SK-N-SH (cell line): Measurements from ENCODE around the gene SDSL. TPM values are rescaled to one million over a fixed set of nuclear protein-coding genes. Genes with fewer than 3 reads are reported as not detected.

Experiments used
- CTCF ChIA-PET: fragments of 300-600, 350-600 bp; formaldehyde crosslinking; extraction: SDS; loops from one replicate; lab custom pipeline; 2021; lab: Yijun Ruan, JAX
- POLR2A ChIA-PET: fragments of 350-600 bp; sonication (Branson Sonifier 250); formaldehyde crosslinking; extraction: SDS; loops from one replicate; lab custom pipeline; 2020; ENCODE audit warnings: antibody characterized with exemption, inconsistent platforms; lab: Yijun Ruan, JAX
- DNase-seq: peaks from one replicate; pipeline ENCODE4 v3.0.0; 2012
- H2AFZ ChIP-seq: fragments of 200-600 bp; sonication (generic); 2 replicates; pipeline ENCODE4 v1.8.1; 2016; ENCODE audit warnings: antibody characterized with exemption, mild to moderate bottlenecking, low read depth
- H3F3A ChIP-seq: fragments of 200-600 bp; sonication (generic); replicated peaks from 2 replicates; pipeline ENCODE3; 2016; ENCODE audit warnings: antibody characterized with exemption, mild to moderate bottlenecking; ENCODE audit not compliant: insufficient read depth
- H3K27ac ChIP-seq, 2 experiments: fragments of 200-500 bp in 1 of 2; fragments of 200-600 bp in 1 of 2; sonication (Bioruptor generic) in 1 of 2; sonication (generic), shearing (Covaris generic) in 1 of 2; 2 replicates each; pipeline versions ENCODE4 v1.5.1 to v1.6.1; 2014 to 2016; ENCODE audit warnings: low read depth in 2 of 2, inconsistent platforms in 1 of 2, low read length in 1 of 2, mild to moderate bottlenecking in 1 of 2, mixed read lengths in 1 of 2
- H3K27me3 ChIP-seq: fragments of 200-600 bp; sonication (generic), shearing (Covaris generic); 2 replicates; pipeline ENCODE4 v1.6.1; 2016; ENCODE audit warnings: mixed run types; ENCODE audit not compliant: insufficient read depth
- H3K36me3 ChIP-seq, 2 experiments: fragments of 200-500 bp in 1 of 2; fragments of 200-600 bp in 1 of 2; sonication (Bioruptor generic) in 1 of 2; sonication (generic) in 1 of 2; replicated peaks in 1 of 2; 2 replicates each; pipeline versions ENCODE3 to v1.5.1; 2014 to 2016; ENCODE audit warnings: low read length in 1 of 2, mild to moderate bottlenecking in 1 of 2; ENCODE audit not compliant: insufficient read depth in 2 of 2, control insufficient read depth in 1 of 2
- H3K4me1 ChIP-seq, 2 experiments: fragments of 200-500 bp in 1 of 2; fragments of 200-600 bp in 1 of 2; sonication (Bioruptor generic) in 1 of 2; sonication (generic), shearing (Covaris generic) in 1 of 2; 2 replicates each; pipeline versions ENCODE4 v1.5.1 to v1.6.1; 2014 to 2016; ENCODE audit warnings: low read depth in 1 of 2, low read length in 1 of 2, mixed run types in 1 of 2; ENCODE audit not compliant: insufficient read depth in 2 of 2, control insufficient read depth in 1 of 2
- H3K4me2 ChIP-seq: fragments of 200-600 bp; sonication (generic), shearing (Covaris generic); 2 replicates; pipeline ENCODE4 v1.6.1; 2017; ENCODE audit warnings: mixed run types
- H3K4me3 ChIP-seq, 2 experiments: fragments of 200-500 bp in 1 of 2; fragments of 200-600 bp in 1 of 2; sonication (Bioruptor generic) in 1 of 2; sonication (generic), shearing (Covaris generic) in 1 of 2; 2 replicates each; pipeline versions ENCODE4 v1.5.1 to v1.8.1; 2014 to 2016; ENCODE audit warnings: low read depth in 2 of 2, inconsistent platforms in 1 of 2, low read length in 1 of 2, mild to moderate bottlenecking in 1 of 2, mixed read lengths in 1 of 2, moderate library complexity in 1 of 2
- H3K79me2 ChIP-seq: fragments of 200-600 bp; sonication (generic); 2 replicates; pipeline ENCODE4 v1.8.1; 2017; ENCODE audit warnings: mild to moderate bottlenecking; ENCODE audit not compliant: insufficient read depth
- H3K9ac ChIP-seq: fragments of 200-600 bp; sonication (generic); 2 replicates; pipeline ENCODE4 v1.6.1; 2017; ENCODE audit warnings: mixed run types
- H3K9me2 ChIP-seq: fragments of 200-600 bp; sonication (generic); 2 replicates; pipeline ENCODE4 v1.6.1; 2017; ENCODE audit warnings: mixed run types
- H3K9me3 ChIP-seq: fragments of 200-600 bp; sonication (generic); 2 replicates; pipeline ENCODE4 v1.6.1; 2017; ENCODE audit warnings: mixed run types, mild to moderate bottlenecking, moderate library complexity
- H4K20me1 ChIP-seq: fragments of 200-600 bp; sonication (generic); 2 replicates; pipeline ENCODE4 v1.6.1; 2017; ENCODE audit warnings: mild to moderate bottlenecking, mixed run types; ENCODE audit not compliant: insufficient read depth
- CHD2 ChIP-seq: fragments of 150-350 bp; IDR thresholded peaks from 2 replicates; pipeline ENCODE4 v1.6.1; 2018; ENCODE audit warnings: low read length; ENCODE audit not compliant: partially characterized antibody
- ELF1 ChIP-seq: IDR thresholded peaks from 2 replicates; pipeline ENCODE4 v1.4.0; 2012
- EP300 ChIP-seq, 2 experiments: IDR thresholded peaks; 2 replicates each; pipeline versions ENCODE4 v1.4.0 to v1.6.1; 2012; ENCODE audit warnings: borderline replicate concordance in 1 of 2, low read depth in 1 of 2, low read length in 1 of 2
- EZH2phosphoT487 ChIP-seq: fragments of 200-600 bp; sonication (generic); IDR thresholded peaks from 2 replicates; pipeline ENCODE4 v1.6.1; 2017; ENCODE audit warnings: low read depth, mixed run types, mild to moderate bottlenecking, antibody characterized with exemption, moderate library complexity, borderline replicate concordance
- FOSL2 ChIP-seq: IDR thresholded peaks from 2 replicates; pipeline ENCODE4 v1.4.0; 2012; ENCODE audit warnings: low read depth, mild to moderate bottlenecking, moderate library complexity, borderline replicate concordance
- FOXM1 ChIP-seq: IDR thresholded peaks from 2 replicates; pipeline ENCODE4 v1.4.0; 2012; ENCODE audit warnings: low read depth, mild to moderate bottlenecking
- MEF2A ChIP-seq: IDR thresholded peaks from 2 replicates; pipeline ENCODE4 v1.4.0; 2012; ENCODE audit warnings: low read depth, borderline replicate concordance
- MXI1 ChIP-seq: IDR thresholded peaks from 2 replicates; pipeline ENCODE4 v1.6.1; 2012; ENCODE audit warnings: mild to moderate bottlenecking, low read depth, low read length, improper control_type of control experiment
- NFIC ChIP-seq: IDR thresholded peaks from 2 replicates; pipeline ENCODE4 v1.4.0; 2012; ENCODE audit warnings: borderline replicate concordance
- RAD21 ChIP-seq: IDR thresholded peaks from 2 replicates; pipeline ENCODE4 v1.6.1; 2012; ENCODE audit warnings: mild to moderate bottlenecking, low read length
- RFX5 ChIP-seq: IDR thresholded peaks from 2 replicates; pipeline ENCODE4 v1.6.1; 2012; ENCODE audit warnings: mild to moderate bottlenecking, improper control_type of control experiment, low read length
- RXRA ChIP-seq: IDR thresholded peaks from 2 replicates; pipeline ENCODE4 v1.4.0; 2012; ENCODE audit warnings: low read depth, mild to moderate bottlenecking, borderline replicate concordance
- SIN3A ChIP-seq: IDR thresholded peaks from 2 replicates; pipeline ENCODE4 v1.6.1; 2012; ENCODE audit warnings: low read depth, mild to moderate bottlenecking, low read length, moderate library complexity, borderline replicate concordance
- TCF12 ChIP-seq: IDR thresholded peaks from 2 replicates; pipeline ENCODE4 v1.4.0; 2012
- TEAD4 ChIP-seq: IDR thresholded peaks from 2 replicates; pipeline ENCODE4 v1.4.0; 2012; ENCODE audit warnings: mild to moderate bottlenecking, borderline replicate concordance; ENCODE audit not compliant: insufficient read depth
- YY1 ChIP-seq: IDR thresholded peaks from 2 replicates; pipeline ENCODE4 v1.4.0; 2012; ENCODE audit warnings: low read depth, mild to moderate bottlenecking
- ZBTB33 ChIP-seq: IDR thresholded peaks from 2 replicates; pipeline ENCODE4 v1.4.0; 2012; ENCODE audit warnings: low read depth, borderline replicate concordance
- WGBS: methylation state at CpG from one replicate; pipeline ENCODE4 v1.1.6; 2017; ENCODE audit warnings: low lambda C conversion rate; 5-methylcytosine and 5-hydroxymethylcytosine counted together
- polyA plus RNA-seq, 3 experiments: library from polyadenylated mRNA; depleted of rRNA; stranded (reverse); fragments of >200 nt; gene quantifications; 2 replicates each; pipeline ENCODE4 v1.2.3, GENCODE V29; 2012
- TF ChIP-seq, protein P1 (sequence below): fragments of 150-350 bp; IDR thresholded peaks from 2 replicates; pipeline ENCODE4 v1.6.1; 2016; ENCODE audit warnings: mild to moderate bottlenecking, low read depth, low read length
- TF ChIP-seq, protein P2 (sequence below): IDR thresholded peaks from 2 replicates; pipeline ENCODE4 v1.6.1; 2012; ENCODE audit warnings: mild to moderate bottlenecking, low read depth, low read length, moderate library complexity
- TF ChIP-seq, protein P3 (sequence below): fragments of 150-350 bp; IDR thresholded peaks from 2 replicates; pipeline ENCODE4 v1.6.1; 2017; ENCODE audit warnings: antibody characterized with exemption, low read length, low read depth, borderline replicate concordance

SDSL gene
- polyA plus RNA-seq, 1 of the 3 experiments (the other 2 are of a cell fraction): 33.7 TPM

- ChIA-PET CTCF (interaction anchor here (0.8 to 3.5 kb wide), 3 partner anchors 10 to 477 kb away, joined by 3 to 19 read pairs (median 3); no protein-coding TSS in a partner anchor), POLR2A (no interaction called here)
- no peaks in the 10 kb centered on the region for H3K9me3 ChIP-seq
- no peak for DNase-seq
- H3K4me1 ChIP-seq: no peaks in the 10 kb centered on the region
- no peak overlapping the region for H3K27ac ChIP-seq
- H3K9me2 ChIP-seq: no peaks in the 10 kb centered on the region
- H3K4me3 ChIP-seq: no peak overlapping the region
- WGBS: 85% methylated on average over 2 of the region's 5 CpGs
- H3F3A ChIP-seq: no peaks in the 10 kb centered on the region
- no peaks in the 10 kb centered on the region for H3K27me3 ChIP-seq
- no peaks in the 10 kb centered on the region for H4K20me1 ChIP-seq
- H3K9ac ChIP-seq: no peak overlapping the region
- H3K79me2 ChIP-seq: no peaks in the 10 kb centered on the region
- H3K4me2 ChIP-seq: no peak overlapping the region
- no peaks in the 10 kb centered on the region for H3K36me3 ChIP-seq
- no peak overlapping the region for H2AFZ ChIP-seq
- TF ChIP-seq MXI1: no peak
- TF ChIP-seq, protein P1, sequence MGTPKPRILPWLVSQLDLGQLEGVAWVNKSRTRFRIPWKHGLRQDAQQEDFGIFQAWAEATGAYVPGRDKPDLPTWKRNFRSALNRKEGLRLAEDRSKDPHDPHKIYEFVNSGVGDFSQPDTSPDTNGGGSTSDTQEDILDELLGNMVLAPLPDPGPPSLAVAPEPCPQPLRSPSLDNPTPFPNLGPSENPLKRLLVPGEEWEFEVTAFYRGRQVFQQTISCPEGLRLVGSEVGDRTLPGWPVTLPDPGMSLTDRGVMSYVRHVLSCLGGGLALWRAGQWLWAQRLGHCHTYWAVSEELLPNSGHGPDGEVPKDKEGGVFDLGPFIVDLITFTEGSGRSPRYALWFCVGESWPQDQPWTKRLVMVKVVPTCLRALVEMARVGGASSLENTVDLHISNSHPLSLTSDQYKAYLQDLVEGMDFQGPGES: no peak
- TF ChIP-seq EZH2phosphoT487: no peak
- no peak for TF ChIP-seq FOSL2
- TF ChIP-seq YY1: no peak
- TF ChIP-seq TCF12: no peak
- no peak for TF ChIP-seq RFX5
- no peak for TF ChIP-seq NFIC
- TF ChIP-seq RAD21: no peak
- no peak for TF ChIP-seq CHD2
- no peak for TF ChIP-seq ZBTB33
- TF ChIP-seq, protein P2, sequence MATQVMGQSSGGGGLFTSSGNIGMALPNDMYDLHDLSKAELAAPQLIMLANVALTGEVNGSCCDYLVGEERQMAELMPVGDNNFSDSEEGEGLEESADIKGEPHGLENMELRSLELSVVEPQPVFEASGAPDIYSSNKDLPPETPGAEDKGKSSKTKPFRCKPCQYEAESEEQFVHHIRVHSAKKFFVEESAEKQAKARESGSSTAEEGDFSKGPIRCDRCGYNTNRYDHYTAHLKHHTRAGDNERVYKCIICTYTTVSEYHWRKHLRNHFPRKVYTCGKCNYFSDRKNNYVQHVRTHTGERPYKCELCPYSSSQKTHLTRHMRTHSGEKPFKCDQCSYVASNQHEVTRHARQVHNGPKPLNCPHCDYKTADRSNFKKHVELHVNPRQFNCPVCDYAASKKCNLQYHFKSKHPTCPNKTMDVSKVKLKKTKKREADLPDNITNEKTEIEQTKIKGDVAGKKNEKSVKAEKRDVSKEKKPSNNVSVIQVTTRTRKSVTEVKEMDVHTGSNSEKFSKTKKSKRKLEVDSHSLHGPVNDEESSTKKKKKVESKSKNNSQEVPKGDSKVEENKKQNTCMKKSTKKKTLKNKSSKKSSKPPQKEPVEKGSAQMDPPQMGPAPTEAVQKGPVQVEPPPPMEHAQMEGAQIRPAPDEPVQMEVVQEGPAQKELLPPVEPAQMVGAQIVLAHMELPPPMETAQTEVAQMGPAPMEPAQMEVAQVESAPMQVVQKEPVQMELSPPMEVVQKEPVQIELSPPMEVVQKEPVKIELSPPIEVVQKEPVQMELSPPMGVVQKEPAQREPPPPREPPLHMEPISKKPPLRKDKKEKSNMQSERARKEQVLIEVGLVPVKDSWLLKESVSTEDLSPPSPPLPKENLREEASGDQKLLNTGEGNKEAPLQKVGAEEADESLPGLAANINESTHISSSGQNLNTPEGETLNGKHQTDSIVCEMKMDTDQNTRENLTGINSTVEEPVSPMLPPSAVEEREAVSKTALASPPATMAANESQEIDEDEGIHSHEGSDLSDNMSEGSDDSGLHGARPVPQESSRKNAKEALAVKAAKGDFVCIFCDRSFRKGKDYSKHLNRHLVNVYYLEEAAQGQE: no peak
- no peak for TF ChIP-seq ELF1
- no peak for TF ChIP-seq FOXM1
- no peak for TF ChIP-seq MEF2A
- TF ChIP-seq, protein P3, sequence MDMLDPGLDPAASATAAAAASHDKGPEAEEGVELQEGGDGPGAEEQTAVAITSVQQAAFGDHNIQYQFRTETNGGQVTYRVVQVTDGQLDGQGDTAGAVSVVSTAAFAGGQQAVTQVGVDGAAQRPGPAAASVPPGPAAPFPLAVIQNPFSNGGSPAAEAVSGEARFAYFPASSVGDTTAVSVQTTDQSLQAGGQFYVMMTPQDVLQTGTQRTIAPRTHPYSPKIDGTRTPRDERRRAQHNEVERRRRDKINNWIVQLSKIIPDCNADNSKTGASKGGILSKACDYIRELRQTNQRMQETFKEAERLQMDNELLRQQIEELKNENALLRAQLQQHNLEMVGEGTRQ: no peak
- TF ChIP-seq RXRA: no peak
- TF ChIP-seq EP300 (IDR thresholded peaks at IDR 0.05; ENCODE audit: borderline replicate concordance in 1 of 2, low read depth in 1 of 2, low read length in 1 of 2): no peak
- no peak for TF ChIP-seq SIN3A
- TF ChIP-seq TEAD4: no peak
Measured at GRCh38 chr12:113435367-113435766, 13.2 kb downstream of the SDSL start.
